Islet precursor cell (in vitro differentiated cells): Measurements from ENCODE around the gene AZIN2.
"Not testable (repeated sequence)": the region's sequence is repeated elsewhere in the genome, so short reads cannot be mapped to it uniquely, and the experiment has no call there.

ENCODE experiments used
- DNase-seq: peaks from one replicate; pipeline ENCODE4 v3.0.0-alpha.2; 2018

The AZIN2 gene

GRCh38 chr1:33131191-33131590 is 50.2 kb downstream of the AZIN2 start:
- DNase-seq: no peak

GRCh38 chr1:33132549-33132948 is 51.6 kb downstream of the AZIN2 start:
- DNase-seq: no peak

- DNase-seq: no peak
Measured at GRCh38 chr1:33133478-33134105, 52.6 kb downstream of the AZIN2 start.

- DNase-seq: not testable (repeated sequence)
Measured at GRCh38 chr1:33136041-33136440, 55.1 kb downstream of the AZIN2 start.

- DNase-seq: peak; percentile 69
Measured at GRCh38 chr1:33137800-33138199, 56.8 kb downstream of the AZIN2 start.

- DNase-seq: peak; percentile 82
Measured at GRCh38 chr1:33140153-33141149, 59.5 kb downstream of the AZIN2 start.

- DNase-seq: no peak
Measured at GRCh38 chr1:33141216-33141615, 60.3 kb downstream of the AZIN2 start.

- DNase-seq: no peak
Measured at GRCh38 chr1:33141781-33142180, 60.8 kb downstream of the AZIN2 start.

GRCh38 chr1:33142483-33143064 is 61.6 kb downstream of the AZIN2 start:
- no peak for DNase-seq

GRCh38 chr1:33143176-33143575 is 62.2 kb downstream of the AZIN2 start:
- DNase-seq: no peak

- no peak for DNase-seq
Measured at GRCh38 chr1:33143698-33144097, 62.7 kb downstream of the AZIN2 start.

- no peak for DNase-seq
Measured at GRCh38 chr1:33146003-33146402, 65.0 kb downstream of the AZIN2 start.

- DNase-seq: no peak
Measured at GRCh38 chr1:33147275-33147996, 66.5 kb downstream of the AZIN2 start.

GRCh38 chr1:33147997-33148314 is 67.0 kb downstream of the AZIN2 start:
- DNase-seq: no peak

- DNase-seq: no peak
Measured at GRCh38 chr1:33148615-33149014, 67.7 kb downstream of the AZIN2 start.

- no peak for DNase-seq
Measured at GRCh38 chr1:33149453-33150190, 68.7 kb downstream of the AZIN2 start.

GRCh38 chr1:33150522-33150921 is 69.6 kb downstream of the AZIN2 start:
- DNase-seq: no peak

GRCh38 chr1:33151116-33151515 is 70.2 kb downstream of the AZIN2 start:
- no peak for DNase-seq

- DNase-seq: peak; percentile 88
Measured at GRCh38 chr1:33152685-33153432, 71.9 kb downstream of the AZIN2 start.

GRCh38 chr1:33153650-33154049 is 72.7 kb downstream of the AZIN2 start:
- no peak for DNase-seq

GRCh38 chr1:33155877-33156538 is 75.1 kb downstream of the AZIN2 start:
- DNase-seq: no peak
